ENCODE data around the gene KDM4C.
"Not testable (repeated sequence)": the region's sequence is repeated elsewhere in the genome, so short reads cannot be mapped to it uniquely, and the experiment has no call there.

KDM4C gene

GRCh38 chr9:6782345-6782744, 24.6 kb downstream of the KDM4C start:
- TF ChIP-seq CTCF (conservative IDR thresholded peaks at IDR 0.05; ENCODE audit: low read depth), result no peak
- POLR2A ChIA-PET (ENCODE audit: low non-redundant PET), result no interaction called here
- no peak overlapping the region for H3K27ac ChIP-seq
- CTCF ChIA-PET, result no interaction called here
- no peak for DNase-seq (ENCODE audit: low spot score)

- CTCF ChIA-PET, result no interaction called here
- no peak for DNase-seq (ENCODE audit: low spot score)
- no peak for TF ChIP-seq CTCF (conservative IDR thresholded peaks at IDR 0.05; ENCODE audit: low read depth)
- POLR2A ChIA-PET (ENCODE audit: low non-redundant PET), result no interaction called here
- H3K27ac ChIP-seq, result no peak overlapping the region
These were observed 25.2 kb downstream of the KDM4C start for GRCh38 chr9:6782981-6783380.

- CTCF ChIA-PET, result no interaction called here
- no peak for DNase-seq (ENCODE audit: low spot score)
- TF ChIP-seq CTCF (conservative IDR thresholded peaks at IDR 0.05; ENCODE audit: low read depth), result no peak
- no peak overlapping the region for H3K27ac ChIP-seq
- POLR2A ChIA-PET (ENCODE audit: low non-redundant PET), result no interaction called here
These were observed 26.0 kb downstream of the KDM4C start for GRCh38 chr9:6783753-6784152.

- no peak for TF ChIP-seq CTCF (conservative IDR thresholded peaks at IDR 0.05; ENCODE audit: low read depth)
- no peak overlapping the region for H3K27ac ChIP-seq
- CTCF ChIA-PET, result no interaction called here
- DNase-seq (ENCODE audit: low spot score), result no peak
- POLR2A ChIA-PET (ENCODE audit: low non-redundant PET), result no interaction called here
These were observed 27.9 kb downstream of the KDM4C start for GRCh38 chr9:6785682-6786081.

- CTCF ChIA-PET, result no interaction called here
- no peak for TF ChIP-seq CTCF (conservative IDR thresholded peaks at IDR 0.05; ENCODE audit: low read depth)
- no peak for DNase-seq (ENCODE audit: low spot score)
- POLR2A ChIA-PET (ENCODE audit: low non-redundant PET), result no interaction called here
- H3K27ac ChIP-seq, result no peak overlapping the region
These were observed 30.0 kb downstream of the KDM4C start for GRCh38 chr9:6787793-6788161.

- peak overlapping the region; percentile 37; the same call in 1 of the 2 replicates for H3K27ac ChIP-seq
- TF ChIP-seq CTCF (conservative IDR thresholded peaks at IDR 0.05; ENCODE audit: low read depth), result no peak
- CTCF ChIA-PET, result no interaction called here
- DNase-seq (ENCODE audit: low spot score), result peak; percentile 48
- POLR2A ChIA-PET (ENCODE audit: low non-redundant PET), result no interaction called here
These were observed 30.6 kb downstream of the KDM4C start for GRCh38 chr9:6788162-6789016.

- CTCF ChIA-PET; POLR2A ChIA-PET (ENCODE audit: low non-redundant PET); DNase-seq (ENCODE audit: low spot score); H3K27ac ChIP-seq: not testable (repeated sequence)
These were observed 31.2 kb downstream of the KDM4C start for GRCh38 chr9:6789017-6789338.
